Activated T-cell treated with anti-CD3 and anti-CD28 coated beads for 48 hours (primary cell): Measurements from ENCODE around the gene CDH13.

Experiments
- DNase-seq: peaks from one replicate; pipeline ENCODE4 v3.0.0-alpha.2; 2020; ENCODE audit warnings: low read depth

CDH13 gene

GRCh38 chr16:82626791-82627261 lies at the start of gene CDH13:
CDH13 (plus strand) TSS chr16:82626969.
- DNase-seq, result no peak

- DNase-seq, result no peak
Observed at GRCh38 chr16:82580298-82580890, 46.4 kb upstream of the CDH13 start.

- no peak for DNase-seq
Observed at GRCh38 chr16:82582975-82583374, 43.8 kb upstream of the CDH13 start.

GRCh38 chr16:82583422-82583821 lies 43.3 kb upstream of the CDH13 start:
- DNase-seq, result no peak

- DNase-seq, result no peak
Observed at GRCh38 chr16:82584553-82585152, 42.1 kb upstream of the CDH13 start.

GRCh38 chr16:82585675-82586074 lies 41.1 kb upstream of the CDH13 start:
- no peak for DNase-seq

- no peak for DNase-seq
Observed at GRCh38 chr16:82586130-82586529, 40.6 kb upstream of the CDH13 start.

GRCh38 chr16:82587289-82587688 lies 39.5 kb upstream of the CDH13 start:
- no peak for DNase-seq

- DNase-seq, result no peak
Observed at GRCh38 chr16:82589407-82589806, 37.4 kb upstream of the CDH13 start.

- no peak for DNase-seq
Observed at GRCh38 chr16:82594114-82594513, 32.7 kb upstream of the CDH13 start.

GRCh38 chr16:82598771-82599170 lies 28.0 kb upstream of the CDH13 start:
- DNase-seq, result no peak

- no peak for DNase-seq
Observed at GRCh38 chr16:82601989-82602640, 24.7 kb upstream of the CDH13 start.

- no peak for DNase-seq
Observed at GRCh38 chr16:82603784-82604411, 22.9 kb upstream of the CDH13 start.

- DNase-seq, result no peak
Observed at GRCh38 chr16:82605076-82605475, 21.7 kb upstream of the CDH13 start.

GRCh38 chr16:82605863-82606620 lies 20.7 kb upstream of the CDH13 start:
- no peak for DNase-seq

GRCh38 chr16:82609140-82609539 lies 17.6 kb upstream of the CDH13 start:
- DNase-seq, result no peak

- DNase-seq, result no peak
Observed at GRCh38 chr16:82612263-82612662, 14.5 kb upstream of the CDH13 start.

GRCh38 chr16:82616356-82616755 lies 10.4 kb upstream of the CDH13 start:
- DNase-seq, result no peak

- no peak for DNase-seq
Observed at GRCh38 chr16:82621781-82622180, 5.0 kb upstream of the CDH13 start.

- no peak for DNase-seq
Observed at GRCh38 chr16:82623241-82623640, 3.5 kb upstream of the CDH13 start.

GRCh38 chr16:82625066-82625968 lies 1.5 kb upstream of the CDH13 start:
- DNase-seq, result no peak
